HepG2 (cell line): ENCODE data around the gene LCORL. TPM values are rescaled to one million over a fixed set of nuclear protein-coding genes. Genes with fewer than 3 reads are reported as not detected.

Experiments
- BRCA1 ChIP-seq: sonication (generic); formaldehyde crosslinking; IDR thresholded peaks from 2 replicates; pipeline ENCODE4 v1.4.0; 2020; ENCODE audit warnings: missing genetic modification reagents
- HDAC1 ChIP-seq: sonication (generic); formaldehyde crosslinking; IDR thresholded peaks from 2 replicates; pipeline ENCODE4 v1.5.1; 2020; ENCODE audit warnings: mild to moderate bottlenecking, missing genetic modification reagents
- HMG20A ChIP-seq: IDR thresholded peaks from 2 replicates; pipeline ENCODE4 v1.6.1; 2016; ENCODE audit warnings: borderline replicate concordance
- JUN ChIP-seq: sonication (generic); formaldehyde crosslinking; IDR thresholded peaks from 2 replicates; pipeline ENCODE4 v1.4.0; 2020; ENCODE audit warnings: mild to moderate bottlenecking, missing genetic modification reagents
- KLF13 ChIP-seq: sonication (generic); formaldehyde crosslinking; IDR thresholded peaks from 2 replicates; pipeline ENCODE4 v1.4.0; 2020; ENCODE audit warnings: mild to moderate bottlenecking, missing genetic modification reagents
- MAFK ChIP-seq, 2 experiments: IDR thresholded peaks in 1 of 2; conservative IDR thresholded peaks in 1 of 2; 2 replicates each; pipeline ENCODE4 v1.6.1; 2011; ENCODE audit warnings: improper control_type of control experiment in 2 of 2, low read length in 2 of 2
- PCBP2 ChIP-seq: fragments of 200-400 bp; formaldehyde crosslinking; optimal IDR thresholded peaks from 2 replicates; pipeline ENCODE3; 2018; ENCODE audit warnings: low read length, low read depth; ENCODE audit not compliant: poor library complexity, severe bottlenecking
- PHB2 ChIP-seq: fragments of 450-650 bp; IDR thresholded peaks from 2 replicates; pipeline ENCODE4 v1.6.1; 2018; ENCODE audit not compliant: partially characterized antibody
- SP1 ChIP-seq, 2 experiments: fragments of 450-650 bp in 1 of 2; sonication (generic) in 1 of 2; formaldehyde crosslinking in 1 of 2; IDR thresholded peaks; 2 replicates each; pipeline versions ENCODE4 v1.4.0 to v1.6.1; 2016 to 2020; ENCODE audit warnings: missing genetic modification reagents in 1 of 2
- ZFX ChIP-seq: sonication (generic); formaldehyde crosslinking; IDR thresholded peaks from 2 replicates; pipeline ENCODE4 v1.4.0; 2020; ENCODE audit warnings: mild to moderate bottlenecking, low read depth, missing genetic modification reagents, moderate library complexity
- ZKSCAN5 ChIP-seq: sonication (generic); formaldehyde crosslinking; IDR thresholded peaks from 2 replicates; pipeline ENCODE4 v1.5.1; 2020; ENCODE audit warnings: mild to moderate bottlenecking, missing genetic modification reagents
- ZNF225 ChIP-seq: sonication (generic); formaldehyde crosslinking; IDR thresholded peaks from 2 replicates; pipeline ENCODE4 v1.4.0; 2020; ENCODE audit warnings: mild to moderate bottlenecking, missing genetic modification reagents
- ZNF460 ChIP-seq: sonication (generic); formaldehyde crosslinking; IDR thresholded peaks from 2 replicates; pipeline ENCODE4 v1.5.1; 2020; ENCODE audit warnings: missing genetic modification reagents, mild to moderate bottlenecking, borderline replicate concordance
- ZNF564 ChIP-seq: sonication (generic); formaldehyde crosslinking; IDR thresholded peaks from 2 replicates; pipeline ENCODE4 v1.8.1; 2023; ENCODE audit warnings: mild to moderate bottlenecking, missing genetic modification reagents
- ZNF670 ChIP-seq: sonication (generic); formaldehyde crosslinking; IDR thresholded peaks from 2 replicates; pipeline ENCODE4 v1.8.0; 2022; ENCODE audit warnings: mild to moderate bottlenecking, missing genetic modification reagents, borderline replicate concordance
- ZSCAN20 ChIP-seq: sonication (generic); formaldehyde crosslinking; IDR thresholded peaks from 2 replicates; pipeline ENCODE4 v1.4.0; 2020; ENCODE audit warnings: missing genetic modification reagents, mild to moderate bottlenecking, borderline replicate concordance
- polyA plus RNA-seq, 8 experiments: library from polyadenylated mRNA; depleted of rRNA in 3 of 8; stranded (reverse) in 7 of 8; unstranded in 1 of 8; fragments of >200 nt; fragmentation: Illumina TruSeq in 4 of 8; extraction: Trizol in 4 of 8; gene quantifications; 2 replicates each; pipeline versions ENCODE4 v1.2.1 to v1.2.3, GENCODE V29; 2011 to 2016; ENCODE audit warnings: low read depth in 4 of 8, missing spikeins in 1 of 8, mixed read lengths in 1 of 8; ENCODE audit not compliant: insufficient read depth in 1 of 8
- total RNA-seq, 5 experiments: library from RNA; depleted of rRNA; stranded (reverse); fragments of >200 nt; fragmentation: Illumina TruSeq; extraction: Trizol; gene quantifications; 2 replicates each; pipeline ENCODE4 v1.2.3, GENCODE V29; 2016; ENCODE audit warnings: low read depth in 1 of 5
- TF ChIP-seq, protein P1 (sequence below), 2 experiments: fragments of 450-650 bp in 1 of 2; sonication (generic) in 1 of 2; formaldehyde crosslinking in 1 of 2; IDR thresholded peaks; 2 replicates each; pipeline versions ENCODE4 v1.6.1 to v1.8.0; 2016 to 2022; ENCODE audit warnings: antibody characterized with exemption in 1 of 2, mild to moderate bottlenecking in 1 of 2, missing genetic modification reagents in 1 of 2
- TF ChIP-seq, protein P2 (sequence below): IDR thresholded peaks from 2 replicates; pipeline ENCODE4 v1.6.1; 2012; ENCODE audit warnings: low read depth, low read length, improper control_type of control experiment

LCORL gene
- total and polyA plus RNA-seq, 2 of the 13 experiments (the other 11 are each of a cell fraction or from before 2014, with no cell fraction given), result 5.3 to 14.5 TPM

DNA sequence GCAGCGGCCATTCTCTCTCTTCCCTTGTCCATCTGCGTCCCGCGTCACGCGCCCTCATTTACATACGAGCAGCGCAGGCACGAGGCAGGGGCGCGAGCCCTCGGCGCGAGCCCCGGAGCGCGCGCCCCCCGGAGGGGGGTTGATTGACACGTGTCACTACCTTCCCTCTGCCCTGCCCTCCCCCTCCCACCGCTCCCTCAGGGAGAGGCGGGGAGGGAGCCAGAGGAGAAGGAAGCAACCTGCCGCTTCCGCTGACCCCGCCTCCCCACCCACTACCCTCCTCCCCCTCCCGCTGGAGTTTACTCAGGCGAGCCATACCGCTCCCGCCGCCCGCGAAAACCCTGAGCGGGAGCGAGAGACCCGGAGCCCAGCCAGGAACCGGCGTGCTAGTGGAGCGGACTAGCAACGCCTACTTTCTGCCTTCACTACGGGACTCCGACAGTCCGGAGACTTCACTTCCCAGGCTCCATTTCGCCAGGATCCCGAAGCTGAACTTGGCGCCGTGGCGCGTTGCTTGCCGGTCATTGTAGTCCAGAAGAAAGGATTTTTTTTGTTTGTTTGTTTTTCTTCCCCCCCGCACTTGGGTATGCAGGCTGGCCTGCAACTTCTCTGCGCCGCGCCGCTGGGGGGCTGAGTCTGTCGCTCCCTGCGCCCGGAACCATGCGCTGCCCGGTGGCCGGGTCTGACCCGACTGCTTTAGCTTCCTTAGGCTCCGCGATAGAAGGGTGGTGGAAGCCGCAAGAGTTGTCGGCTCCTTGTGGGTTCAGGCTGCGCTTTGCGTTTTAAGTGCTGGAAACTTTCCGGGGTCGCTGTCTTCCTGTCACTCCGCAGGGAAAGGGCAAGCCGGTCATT is at the start of gene LCORL (continued):
- TF ChIP-seq ZFX (CRISPR knock-in tag) (peak; percentile 64), HDAC1 (CRISPR knock-in tag) (peak; percentile 81), ZNF670 (CRISPR knock-in tag) (peak; percentile 83; the same call in 1 of the 2 replicates), BRCA1 (peak; percentile 36; the same call in 1 of the 2 replicates), ZNF460 (CRISPR knock-in tag) (no peak; the same call in 1 of the 2 replicates), PHB2 (no peak), ZSCAN20 (CRISPR knock-in tag) (no peak), KLF13 (no peak), ZNF225 (CRISPR knock-in tag) (no peak), MAFK (conservative IDR thresholded peaks at IDR 0.05 in 1 of 2, IDR thresholded peaks at IDR 0.05 in 1 of 2; ENCODE audit: low read length in 2 of 2) (no peak), ZNF564 (CRISPR knock-in tag) (no peak), HMG20A (CRISPR knock-in tag) (no peak), SP1 (IDR thresholded peaks at IDR 0.05) (no peak), SP1 (CRISPR knock-in tag; IDR thresholded peaks at IDR 0.05) (no peak), ZKSCAN5 (CRISPR knock-in tag) (no peak), PCBP2 (no peak), JUN (CRISPR knock-in tag) (no peak)
- TF ChIP-seq, protein P1, sequence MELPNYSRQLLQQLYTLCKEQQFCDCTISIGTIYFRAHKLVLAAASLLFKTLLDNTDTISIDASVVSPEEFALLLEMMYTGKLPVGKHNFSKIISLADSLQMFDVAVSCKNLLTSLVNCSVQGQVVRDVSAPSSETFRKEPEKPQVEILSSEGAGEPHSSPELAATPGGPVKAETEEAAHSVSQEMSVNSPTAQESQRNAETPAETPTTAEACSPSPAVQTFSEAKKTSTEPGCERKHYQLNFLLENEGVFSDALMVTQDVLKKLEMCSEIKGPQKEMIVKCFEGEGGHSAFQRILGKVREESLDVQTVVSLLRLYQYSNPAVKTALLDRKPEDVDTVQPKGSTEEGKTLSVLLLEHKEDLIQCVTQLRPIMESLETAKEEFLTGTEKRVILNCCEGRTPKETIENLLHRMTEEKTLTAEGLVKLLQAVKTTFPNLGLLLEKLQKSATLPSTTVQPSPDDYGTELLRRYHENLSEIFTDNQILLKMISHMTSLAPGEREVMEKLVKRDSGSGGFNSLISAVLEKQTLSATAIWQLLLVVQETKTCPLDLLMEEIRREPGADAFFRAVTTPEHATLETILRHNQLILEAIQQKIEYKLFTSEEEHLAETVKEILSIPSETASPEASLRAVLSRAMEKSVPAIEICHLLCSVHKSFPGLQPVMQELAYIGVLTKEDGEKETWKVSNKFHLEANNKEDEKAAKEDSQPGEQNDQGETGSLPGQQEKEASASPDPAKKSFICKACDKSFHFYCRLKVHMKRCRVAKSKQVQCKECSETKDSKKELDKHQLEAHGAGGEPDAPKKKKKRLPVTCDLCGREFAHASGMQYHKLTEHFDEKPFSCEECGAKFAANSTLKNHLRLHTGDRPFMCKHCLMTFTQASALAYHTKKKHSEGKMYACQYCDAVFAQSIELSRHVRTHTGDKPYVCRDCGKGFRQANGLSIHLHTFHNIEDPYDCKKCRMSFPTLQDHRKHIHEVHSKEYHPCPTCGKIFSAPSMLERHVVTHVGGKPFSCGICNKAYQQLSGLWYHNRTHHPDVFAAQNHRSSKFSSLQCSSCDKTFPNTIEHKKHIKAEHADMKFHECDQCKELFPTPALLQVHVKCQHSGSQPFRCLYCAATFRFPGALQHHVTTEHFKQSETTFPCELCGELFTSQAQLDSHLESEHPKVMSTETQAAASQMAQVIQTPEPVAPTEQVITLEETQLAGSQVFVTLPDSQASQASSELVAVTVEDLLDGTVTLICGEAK (IDR thresholded peaks at IDR 0.05), result no peak
- TF ChIP-seq, protein P1 (CRISPR knock-in tag; IDR thresholded peaks at IDR 0.05), result peak; percentile 85
- TF ChIP-seq, protein P2, sequence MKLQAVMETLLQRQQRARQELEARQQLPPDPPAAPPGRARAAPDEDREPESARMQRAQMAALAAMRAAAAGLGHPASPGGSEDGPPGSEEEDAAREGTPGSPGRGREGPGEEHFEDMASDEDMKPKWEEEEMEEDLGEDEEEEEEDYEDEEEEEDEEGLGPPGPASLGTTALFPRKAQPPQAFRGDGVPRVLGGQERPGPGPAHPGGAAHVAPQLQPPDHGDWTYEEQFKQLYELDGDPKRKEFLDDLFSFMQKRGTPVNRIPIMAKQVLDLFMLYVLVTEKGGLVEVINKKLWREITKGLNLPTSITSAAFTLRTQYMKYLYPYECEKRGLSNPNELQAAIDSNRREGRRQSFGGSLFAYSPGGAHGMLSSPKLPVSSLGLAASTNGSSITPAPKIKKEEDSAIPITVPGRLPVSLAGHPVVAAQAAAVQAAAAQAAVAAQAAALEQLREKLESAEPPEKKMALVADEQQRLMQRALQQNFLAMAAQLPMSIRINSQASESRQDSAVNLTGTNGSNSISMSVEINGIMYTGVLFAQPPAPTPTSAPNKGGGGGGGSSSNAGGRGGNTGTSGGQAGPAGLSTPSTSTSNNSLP, result 0 out of 2 replicates have a peak, but pooled peaks have one; percentile 5
